H9 (cell line): ENCODE results near the gene STPG3. TPM values are rescaled to one million over a fixed set of nuclear protein-coding genes. Genes with fewer than 3 reads are reported as not detected.

ENCODE experiments used
- DNase-seq: peaks from one replicate; pipeline ENCODE4 v3.0.0-alpha.2; 2017
- H2AFZ ChIP-seq: one replicate; pipeline ENCODE4 v1.6.1; 2013; ENCODE audit warnings: mild to moderate bottlenecking, low read length, control low read depth, moderate library complexity
- H2AK5ac ChIP-seq: 2 replicates; pipeline ENCODE4 v1.6.1; 2013; ENCODE audit warnings: low read length, control low read depth, mixed read lengths; ENCODE audit not compliant: insufficient read length
- H2BK120ac ChIP-seq: one replicate; pipeline ENCODE4 v1.6.1; 2013; ENCODE audit warnings: low read depth, mild to moderate bottlenecking, low read length, control low read depth, inconsistent platforms; ENCODE audit not compliant: poor library complexity, severe bottlenecking
- H2BK12ac ChIP-seq: 2 replicates; pipeline ENCODE4 v1.6.1; 2013; ENCODE audit warnings: low read length, control low read depth, mixed read lengths, low read depth; ENCODE audit not compliant: insufficient read length
- H2BK15ac ChIP-seq: 2 replicates; pipeline ENCODE4 v1.6.1; 2013; ENCODE audit warnings: low read depth, low read length, control low read depth
- H2BK20ac ChIP-seq: one replicate; pipeline ENCODE4 v1.6.1; 2013; ENCODE audit warnings: low read depth, mild to moderate bottlenecking, low read length, control low read depth, inconsistent platforms; ENCODE audit not compliant: poor library complexity, severe bottlenecking
- H2BK5ac ChIP-seq: 2 replicates; pipeline ENCODE4 v1.6.1; 2013; ENCODE audit warnings: low read length, control low read depth, mixed read lengths; ENCODE audit not compliant: insufficient read length
- H3K14ac ChIP-seq: 2 replicates; pipeline ENCODE4 v1.6.1; 2013; ENCODE audit warnings: low read length, control low read depth; ENCODE audit not compliant: insufficient read depth
- H3K18ac ChIP-seq: 2 replicates; pipeline ENCODE4 v1.6.1; 2013; ENCODE audit warnings: low read depth, mild to moderate bottlenecking, mixed read lengths, low read length, control low read depth; ENCODE audit not compliant: insufficient read length
- H3K23ac ChIP-seq: 2 replicates; pipeline ENCODE4 v1.6.1; 2013; ENCODE audit warnings: low read length, control low read depth, mixed read lengths, low read depth; ENCODE audit not compliant: insufficient read length
- H3K23me2 ChIP-seq: 2 replicates; pipeline ENCODE4 v1.6.1; 2013; ENCODE audit warnings: low read depth, mild to moderate bottlenecking, mixed read lengths, low read length, control low read depth; ENCODE audit not compliant: insufficient read length, poor library complexity, severe bottlenecking
- H3K27ac ChIP-seq: 2 replicates; pipeline ENCODE4 v1.5.1; 2013; ENCODE audit warnings: low read length, control low read depth, mixed read lengths, low read depth; ENCODE audit not compliant: insufficient read length
- H3K27me3 ChIP-seq: 2 replicates; pipeline ENCODE4 v1.6.1; 2013; ENCODE audit warnings: low read length, control low read depth, inconsistent platforms; ENCODE audit not compliant: insufficient read depth
- H3K4ac ChIP-seq: 2 replicates; pipeline ENCODE4 v1.6.1; 2013; ENCODE audit warnings: low read depth, mild to moderate bottlenecking, control low read depth, inconsistent platforms, low read length, moderate library complexity
- H3K4me1 ChIP-seq: 2 replicates; pipeline ENCODE4 v1.6.1; 2013; ENCODE audit warnings: low read length, control low read depth, inconsistent platforms; ENCODE audit not compliant: insufficient read depth
- H3K4me2 ChIP-seq: 2 replicates; pipeline ENCODE4 v1.6.1; 2013; ENCODE audit warnings: low read length, control low read depth, mixed read lengths; ENCODE audit not compliant: insufficient read length, insufficient read depth
- H3K56ac ChIP-seq: 2 replicates; pipeline ENCODE4 v1.6.1; 2013; ENCODE audit warnings: low read depth, mild to moderate bottlenecking, mixed read lengths, low read length, control low read depth; ENCODE audit not compliant: insufficient read length
- H3K79me1 ChIP-seq: 2 replicates; pipeline ENCODE4 v1.6.1; 2013; ENCODE audit warnings: low read depth, mild to moderate bottlenecking, moderate library complexity, low read length, control low read depth, inconsistent platforms; ENCODE audit not compliant: insufficient read depth, poor library complexity, severe bottlenecking
- H3K79me2 ChIP-seq: 2 replicates; pipeline ENCODE4 v1.6.1; 2013; ENCODE audit warnings: low read length, control low read depth, inconsistent platforms; ENCODE audit not compliant: insufficient read depth
- H3K9ac ChIP-seq: 2 replicates; pipeline ENCODE4 v1.6.1; 2013; ENCODE audit warnings: low read length, control low read depth, mixed read lengths; ENCODE audit not compliant: insufficient read length; ENCODE audit errors: extremely low read depth
- H3K9me3 ChIP-seq: one replicate; pipeline ENCODE4 v1.6.1; 2013; ENCODE audit warnings: low read depth, low read length, inconsistent platforms; ENCODE audit not compliant: control insufficient read depth
- H3T11ph ChIP-seq: one replicate; pipeline ENCODE4 v1.6.1; 2013; ENCODE audit warnings: mild to moderate bottlenecking, low read length, control low read depth, inconsistent platforms
- H4K20me1 ChIP-seq: one replicate; pipeline ENCODE4 v1.6.1; 2013; ENCODE audit not compliant: control insufficient read depth, insufficient read length, insufficient read depth
- H4K5ac ChIP-seq: 2 replicates; pipeline ENCODE4 v1.6.1; 2013; ENCODE audit warnings: low read depth, mild to moderate bottlenecking, mixed read lengths, low read length, control low read depth; ENCODE audit not compliant: insufficient read length
- H4K8ac ChIP-seq: replicated peaks from 2 replicates; pipeline ENCODE4 v1.6.1; 2013; ENCODE audit warnings: low read length, control low read depth, mixed read lengths, low read depth; ENCODE audit not compliant: insufficient read length
- H4K91ac ChIP-seq: 2 replicates; pipeline ENCODE4 v1.6.1; 2013; ENCODE audit warnings: low read depth, mild to moderate bottlenecking, moderate library complexity, mixed read lengths, low read length, control low read depth; ENCODE audit not compliant: insufficient read length
- H3K27ac Mint-ChIP-seq, 3 experiments: 2 replicates in 2 of 3; 3 replicates in 1 of 3; pipeline ENCODE4 v1.8.0; 2020 to 2021; ENCODE audit warnings: mixed read lengths in 3 of 3, mild to moderate bottlenecking in 1 of 3, moderate library complexity in 1 of 3
- H3K27me3 Mint-ChIP-seq: 2 replicates; pipeline ENCODE4 v1.8.0; 2021; ENCODE audit warnings: low read depth, mild to moderate bottlenecking, moderate library complexity, mixed read lengths
- H3K36me3 Mint-ChIP-seq, 3 experiments: 2 replicates in 2 of 3; 3 replicates in 1 of 3; pipeline ENCODE4 v1.8.0; 2020 to 2021; ENCODE audit warnings: low read depth in 3 of 3, mixed read lengths in 3 of 3; ENCODE audit not compliant: insufficient read depth in 1 of 3
- H3K4me1 Mint-ChIP-seq, 2 experiments: 2 replicates each; pipeline ENCODE4 v1.8.0; 2020; ENCODE audit warnings: mixed read lengths in 2 of 2
- H3K4me3 Mint-ChIP-seq, 2 experiments: 2 replicates in 1 of 2; 3 replicates in 1 of 2; pipeline ENCODE4 v1.8.0; 2020 to 2021; ENCODE audit warnings: mild to moderate bottlenecking in 2 of 2, mixed read lengths in 2 of 2, moderate library complexity in 1 of 2
- H3K9me3 Mint-ChIP-seq, 2 experiments: 2 replicates in 1 of 2; 3 replicates in 1 of 2; pipeline ENCODE4 v1.8.0; 2020; ENCODE audit warnings: mild to moderate bottlenecking in 2 of 2, mixed read lengths in 2 of 2, moderate library complexity in 1 of 2
- WGBS: extraction: QIAGEN DNeasy Blood & Tissue Kit; methylation state at CpG from one replicate; pipeline ENCODE4 v1.1.7; 2013; ENCODE audit warnings: missing lambda C conversion rate, low lambda C conversion rate, mixed read lengths; ENCODE audit not compliant: insufficient read length; ENCODE audit errors: extremely low coverage; 5-methylcytosine and 5-hydroxymethylcytosine counted together
- total RNA-seq: library from RNA; stranded (reverse); gene quantifications from 2 replicates; pipeline ENCODE4 v1.2.1, GENCODE V29; 2021
- TF ChIP-seq, protein P1 (sequence below): fragments of 200-600 bp; sonication (generic); conservative IDR thresholded peaks from 3 replicates; pipeline ENCODE4 v1.8.0; 2021; ENCODE audit warnings: antibody characterized with exemption, mild to moderate bottlenecking

STPG3 gene
- total RNA-seq, 1 experiment from 2014 or later: not detected

DNA sequence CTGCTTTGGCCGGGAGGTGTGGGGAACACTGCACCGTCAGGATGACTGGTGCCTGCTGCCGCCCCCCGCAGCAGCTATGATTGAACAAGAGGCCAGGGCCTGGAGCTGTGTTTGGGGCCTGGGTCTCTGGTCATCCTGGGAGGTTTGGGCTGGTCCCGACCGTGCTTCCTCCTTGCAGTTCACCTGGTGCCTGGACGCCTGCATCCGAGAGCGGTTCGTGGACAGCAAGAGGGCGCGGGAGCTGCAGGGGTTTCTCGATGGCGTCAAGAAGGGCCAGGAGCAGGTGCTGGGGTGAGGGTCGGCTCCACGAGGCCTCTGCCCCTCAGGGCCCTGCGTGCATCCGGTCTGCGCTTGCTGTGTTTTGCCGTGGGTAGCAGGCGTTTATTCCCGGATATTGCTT, 13.0 kb downstream of the STPG3 start:
- no peaks in the 10 kb centered on the region; the same call in 1 of the 2 replicates for H3K27me3 Mint-ChIP-seq
- Histone ChIP-seq H3K4me2 (no peak overlapping the region), H2AFZ (no peak overlapping the region), H2AK5ac (no peak overlapping the region), H3K79me1 (no peaks in the 10 kb centered on the region), H3T11ph (no peak overlapping the region), H3K23me2 (no peaks in the 10 kb centered on the region), H3K18ac (no peak overlapping the region), H3K9ac (no peak overlapping the region), H4K91ac (no peak overlapping the region), H4K5ac (no peak overlapping the region), H3K56ac (no peak overlapping the region), H3K23ac (no peak overlapping the region), H3K14ac (no peak overlapping the region), H2BK12ac (no peak overlapping the region), H4K8ac (no peak overlapping the region), H2BK5ac (no peak overlapping the region), H2BK15ac (no peak overlapping the region), H4K20me1 (no peaks in the 10 kb centered on the region), H3K27me3 (no peaks in the 10 kb centered on the region), H3K79me2 (no peaks in the 10 kb centered on the region), H2BK120ac (no peak overlapping the region), H3K27ac (no peak overlapping the region), H3K9me3 (no peaks in the 10 kb centered on the region), H2BK20ac (no peak overlapping the region), H3K4ac (no peak overlapping the region), H3K4me1 (no peaks in the 10 kb centered on the region)
- peaks cover 8 to 49% (median 37%) of the 10 kb centered on the region in 3 experiments; a peak in 6 of 7 replicates for H3K36me3 Mint-ChIP-seq
- H3K27ac Mint-ChIP-seq: no peak overlapping the region
- H3K4me1 Mint-ChIP-seq: 0 out of 4 replicates have a peak, but pooled peaks cover 0 to 3% of the 10 kb centered on the region in 2 experiments
- no peak overlapping the region; a peak in 1 of 5 replicates for H3K4me3 Mint-ChIP-seq
- no CpG with 5 or more reads among the region's 22 CpGs for WGBS
- H3K9me3 Mint-ChIP-seq: no peaks in the 10 kb centered on the region
- TF ChIP-seq, protein P1, sequence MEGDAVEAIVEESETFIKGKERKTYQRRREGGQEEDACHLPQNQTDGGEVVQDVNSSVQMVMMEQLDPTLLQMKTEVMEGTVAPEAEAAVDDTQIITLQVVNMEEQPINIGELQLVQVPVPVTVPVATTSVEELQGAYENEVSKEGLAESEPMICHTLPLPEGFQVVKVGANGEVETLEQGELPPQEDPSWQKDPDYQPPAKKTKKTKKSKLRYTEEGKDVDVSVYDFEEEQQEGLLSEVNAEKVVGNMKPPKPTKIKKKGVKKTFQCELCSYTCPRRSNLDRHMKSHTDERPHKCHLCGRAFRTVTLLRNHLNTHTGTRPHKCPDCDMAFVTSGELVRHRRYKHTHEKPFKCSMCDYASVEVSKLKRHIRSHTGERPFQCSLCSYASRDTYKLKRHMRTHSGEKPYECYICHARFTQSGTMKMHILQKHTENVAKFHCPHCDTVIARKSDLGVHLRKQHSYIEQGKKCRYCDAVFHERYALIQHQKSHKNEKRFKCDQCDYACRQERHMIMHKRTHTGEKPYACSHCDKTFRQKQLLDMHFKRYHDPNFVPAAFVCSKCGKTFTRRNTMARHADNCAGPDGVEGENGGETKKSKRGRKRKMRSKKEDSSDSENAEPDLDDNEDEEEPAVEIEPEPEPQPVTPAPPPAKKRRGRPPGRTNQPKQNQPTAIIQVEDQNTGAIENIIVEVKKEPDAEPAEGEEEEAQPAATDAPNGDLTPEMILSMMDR: no peak
- DNase-seq: no peak
